Transverse colon (tissue), 4 donors: ENCODE results near the gene NDUFV1. TPM values are rescaled to one million over a fixed set of nuclear protein-coding genes. Genes with fewer than 3 reads are reported as not detected.
A peak's percentile ranks its signal among the peaks of the same experiment; 100 is the strongest.

Experiments
- DNase-seq: peaks from one replicate; pipeline ENCODE4 v3.0.0-alpha.2; 2019
- H3K27ac ChIP-seq, 4 donors: fragments of 200-600 bp; sonication (generic); 2 replicates each; pipeline ENCODE4 v1.5.1; 2016 to 2018; ENCODE audit warnings: inconsistent platforms in 4 of 4
- H3K27me3 ChIP-seq: fragments of 200-600 bp; sonication (generic); 2 replicates; pipeline ENCODE4 v1.5.1; 2017; ENCODE audit warnings: inconsistent platforms
- H3K36me3 ChIP-seq, 4 donors: fragments of 200-600 bp; sonication (generic); 2 replicates each; pipeline ENCODE4 v1.5.1; 2017 to 2019; ENCODE audit warnings: inconsistent platforms in 4 of 4
- H3K4me1 ChIP-seq, 4 donors: fragments of 200-600 bp; sonication (generic); 2 replicates each; pipeline ENCODE4 v1.5.1; 2017 to 2020; ENCODE audit warnings: inconsistent platforms in 4 of 4
- H3K4me3 ChIP-seq, 4 donors: fragments of 200-600 bp; sonication (generic); 1 replicate in 1 of 4; 2 replicates in 3 of 4; pipeline versions ENCODE4 v1.5.1 to v1.6.1; 2017 to 2019; ENCODE audit warnings: inconsistent platforms in 4 of 4
- H3K9me3 ChIP-seq, 2 donors: fragments of 200-600 bp; sonication (generic); 2 replicates each; pipeline ENCODE4 v1.5.1; 2017 to 2019; ENCODE audit warnings: inconsistent platforms in 2 of 2
- EP300 ChIP-seq: sonication (generic); formaldehyde crosslinking; IDR thresholded peaks from one replicate; pipeline ENCODE4 v1.6.1; 2017; ENCODE audit warnings: antibody characterized with exemption, low read depth
- POLR2A ChIP-seq: fragments of 450-650 bp; IDR thresholded peaks from one replicate; pipeline ENCODE4 v1.6.1; 2016; ENCODE audit warnings: antibody characterized with exemption, mild to moderate bottlenecking, moderate library complexity
- POLR2AphosphoS5 ChIP-seq, 3 donors: sonication (generic); formaldehyde crosslinking; IDR thresholded peaks; one replicate each; pipeline ENCODE4 v1.6.1; 2016; ENCODE audit warnings: antibody characterized with exemption in 3 of 3
- WGBS, 2 donors: methylation state at CpG; one replicate each; pipeline ENCODE4 v1.1.5; 2018; ENCODE audit warnings: low coverage in 1 of 2; 5-methylcytosine and 5-hydroxymethylcytosine counted together
- in situ Hi-C, 4 donors: fragments of 200-750 bp; cut with MboI; loops; one replicate each; pipeline versions ENCODE4 v1.15.0 to v1.15.1; 2017; ENCODE audit warnings: low sequenced_read_pairs in 3 of 4, low pct_ligation_motif_present in 1 of 4, low pct_unique_long_range_greater_than_20kb in 1 of 4
- intact Hi-C: fragments of 100-400 bp; cut with DNase I; formaldehyde crosslinking; loops from one replicate; pipeline ENCODE4 v1.15.1; 2023; ENCODE audit warnings: low total_unique reads
- total RNA-seq, 4 donors: library from RNA; depleted of rRNA; stranded (reverse); fragments of >200 nt; gene quantifications; one replicate each; pipeline ENCODE4 v1.1.0, GENCODE V29; 2016
- TF ChIP-seq, protein P1 (sequence below), 5 experiments: fragments of 200-600 bp in 3 of 5; fragments of 450-650 bp in 2 of 5; sonication (generic) in 3 of 5; IDR thresholded peaks; 1 replicate in 2 of 5; 2 replicates in 3 of 5; pipeline ENCODE4 v1.5.1; 2016 to 2017; ENCODE audit warnings: antibody characterized with exemption in 5 of 5, inconsistent platforms in 3 of 5, mild to moderate bottlenecking in 2 of 5, moderate library complexity in 1 of 5

Gene NDUFV1
- total RNA-seq, 4 donors from 2014 or later: 421 to 762 (median 554) TPM

DNA sequence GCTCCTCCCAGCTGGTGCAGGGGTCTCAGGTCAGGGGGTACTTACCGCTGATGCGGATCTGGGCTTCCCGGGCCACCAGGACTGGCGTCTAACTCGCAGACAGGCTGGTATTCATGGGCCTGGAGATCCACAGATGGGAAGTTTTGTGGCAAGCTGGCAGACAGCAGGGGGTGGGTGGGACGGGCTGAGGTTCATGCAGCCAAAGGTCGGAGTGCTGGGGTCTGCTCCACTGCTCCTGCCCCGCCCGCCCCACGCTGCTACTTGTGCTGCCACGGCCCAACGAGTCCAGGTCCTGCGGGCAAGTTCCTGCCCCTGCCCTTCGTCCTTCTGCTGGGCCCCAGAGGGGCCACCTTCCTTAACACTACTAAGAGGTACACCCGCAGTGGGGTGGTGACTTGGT is 40.7 kb downstream of the NDUFV1 start:
- DNase-seq: no peak
- peaks cover 3 to 22% (median 15%) of the 10 kb centered on the region in 4 donors for H3K4me1 ChIP-seq
- 66% methylated on average over 10 of the region's 15 CpGs; no CpG with 5 or more reads in 1 of the 2 donors for WGBS, 2 donors
- intact Hi-C loops: no loop called here
- H3K27me3 ChIP-seq: no peaks in the 10 kb centered on the region
- H3K9me3 ChIP-seq: no peaks in the 10 kb centered on the region
- no peak overlapping the region for H3K27ac ChIP-seq
- no peaks in the 10 kb centered on the region for H3K36me3 ChIP-seq
- H3K4me3 ChIP-seq: no peak overlapping the region
- TF ChIP-seq POLR2AphosphoS5 (IDR thresholded peaks at IDR 0.05) (no peak), POLR2A (no peak), EP300 (no peak)
- TF ChIP-seq, protein P1, sequence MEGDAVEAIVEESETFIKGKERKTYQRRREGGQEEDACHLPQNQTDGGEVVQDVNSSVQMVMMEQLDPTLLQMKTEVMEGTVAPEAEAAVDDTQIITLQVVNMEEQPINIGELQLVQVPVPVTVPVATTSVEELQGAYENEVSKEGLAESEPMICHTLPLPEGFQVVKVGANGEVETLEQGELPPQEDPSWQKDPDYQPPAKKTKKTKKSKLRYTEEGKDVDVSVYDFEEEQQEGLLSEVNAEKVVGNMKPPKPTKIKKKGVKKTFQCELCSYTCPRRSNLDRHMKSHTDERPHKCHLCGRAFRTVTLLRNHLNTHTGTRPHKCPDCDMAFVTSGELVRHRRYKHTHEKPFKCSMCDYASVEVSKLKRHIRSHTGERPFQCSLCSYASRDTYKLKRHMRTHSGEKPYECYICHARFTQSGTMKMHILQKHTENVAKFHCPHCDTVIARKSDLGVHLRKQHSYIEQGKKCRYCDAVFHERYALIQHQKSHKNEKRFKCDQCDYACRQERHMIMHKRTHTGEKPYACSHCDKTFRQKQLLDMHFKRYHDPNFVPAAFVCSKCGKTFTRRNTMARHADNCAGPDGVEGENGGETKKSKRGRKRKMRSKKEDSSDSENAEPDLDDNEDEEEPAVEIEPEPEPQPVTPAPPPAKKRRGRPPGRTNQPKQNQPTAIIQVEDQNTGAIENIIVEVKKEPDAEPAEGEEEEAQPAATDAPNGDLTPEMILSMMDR (IDR thresholded peaks at IDR 0.05): no peak
- in situ Hi-C loops: no loop called here

DNA sequence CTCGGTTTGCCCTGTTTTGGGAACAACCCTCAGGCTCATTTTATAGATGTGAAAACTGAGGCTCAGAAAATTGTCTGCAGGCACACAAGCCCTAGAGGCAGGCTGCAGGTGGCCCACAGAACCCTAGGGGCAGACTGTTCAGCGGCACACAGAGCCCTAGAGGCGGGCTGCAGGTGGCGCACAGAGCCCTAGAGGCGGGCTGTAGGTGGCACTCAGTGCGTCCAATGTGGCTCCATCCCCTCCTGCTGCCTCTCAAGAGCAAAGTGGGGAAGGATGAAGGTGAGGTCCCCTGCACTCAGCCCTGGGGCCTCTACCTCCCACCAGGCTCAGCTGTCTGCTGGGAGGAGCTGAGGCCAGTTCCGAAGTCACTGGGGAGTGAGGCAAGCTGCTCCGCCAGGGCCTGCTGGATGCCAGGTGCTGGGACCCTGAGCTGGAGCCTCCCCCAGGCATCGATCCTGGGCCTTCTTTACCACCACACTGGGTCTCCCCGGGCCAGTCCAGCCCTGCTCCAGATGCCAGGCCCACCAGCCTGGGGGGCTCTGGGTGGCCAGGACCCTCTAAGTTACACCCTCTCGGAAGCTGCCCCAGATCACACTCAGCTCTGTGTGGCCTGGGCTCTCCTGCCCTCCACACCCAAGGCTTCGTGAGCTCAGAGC is 41.5 kb downstream of the NDUFV1 start:
- 80% methylated on average over 10 of the region's 12 CpGs; no CpG with 5 or more reads in 1 of the 2 donors for WGBS, 2 donors
- Histone ChIP-seq H3K27ac (no peak overlapping the region), H3K4me1 (peaks cover 3 to 22% (median 15%) of the 10 kb centered on the region in 4 donors), H3K27me3 (no peaks in the 10 kb centered on the region), H3K4me3 (no peak overlapping the region), H3K9me3 (no peaks in the 10 kb centered on the region), H3K36me3 (no peaks in the 10 kb centered on the region)
- DNase-seq: peak; percentile 54
- TF ChIP-seq, protein P1 (IDR thresholded peaks at IDR 0.05): peak in 3 of 5 experiments; percentile 8 to 24 (median 10)
- TF ChIP-seq POLR2AphosphoS5 (IDR thresholded peaks at IDR 0.05) (no peak), EP300 (no peak)
- in situ Hi-C loops (no loop called here), intact Hi-C loops (no loop called here)

DNA sequence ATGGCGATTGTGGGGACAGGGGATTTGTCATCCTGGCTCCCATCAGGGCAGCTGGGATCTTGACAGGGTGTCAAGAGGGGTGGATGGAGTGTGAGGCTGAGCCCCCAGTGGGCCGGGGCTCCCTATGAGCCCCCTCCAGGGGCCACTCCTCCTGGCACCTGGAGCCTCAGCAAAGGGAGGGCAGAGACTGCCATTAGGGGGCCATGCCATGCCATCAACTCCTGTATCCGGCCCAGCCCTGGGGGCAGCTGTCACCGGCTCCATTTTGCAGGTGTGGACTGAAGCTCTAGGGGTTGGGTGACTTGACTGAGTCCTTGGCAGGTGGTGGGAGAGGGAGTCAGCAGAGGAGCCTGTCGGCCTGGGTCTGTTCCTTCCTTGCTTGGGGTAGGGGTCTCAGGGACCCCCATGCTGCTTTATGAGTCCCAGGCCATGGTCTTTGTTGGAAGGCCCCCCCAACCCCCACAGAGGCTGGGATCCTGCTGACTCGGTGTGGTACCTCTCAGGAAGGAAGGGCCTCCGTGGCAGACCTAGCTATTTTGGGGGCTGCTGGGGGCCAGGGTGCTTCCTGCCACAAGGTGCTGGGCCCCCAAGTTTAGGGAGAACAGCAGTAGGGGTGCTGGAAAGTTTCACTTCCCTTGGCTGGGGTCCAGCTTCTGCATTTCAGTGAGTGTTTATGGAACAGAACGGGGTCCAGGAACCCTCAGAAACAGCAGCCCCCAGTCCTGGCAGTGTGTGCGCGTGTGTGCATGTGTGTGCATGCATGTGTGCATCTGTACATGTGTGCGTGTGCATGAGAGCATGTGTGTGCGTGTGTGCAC is 42.3 kb downstream of the NDUFV1 start:
- H3K9me3 ChIP-seq: no peaks in the 10 kb centered on the region
- no peak for DNase-seq
- H3K4me1 ChIP-seq: peaks cover 3 to 22% (median 15%) of the 10 kb centered on the region in 4 donors
- TF ChIP-seq EP300: no peak
- TF ChIP-seq, protein P1 (IDR thresholded peaks at IDR 0.05): no peak
- TF ChIP-seq POLR2AphosphoS5 (IDR thresholded peaks at IDR 0.05): no peak
- no peak for TF ChIP-seq POLR2A
- H3K27me3 ChIP-seq: no peaks in the 10 kb centered on the region
- no peaks in the 10 kb centered on the region for H3K36me3 ChIP-seq
- H3K4me3 ChIP-seq: no peak overlapping the region
- in situ Hi-C loops: no loop called here
- H3K27ac ChIP-seq: no peak overlapping the region
- intact Hi-C loops: no loop called here
- WGBS, 2 donors: 40 to 70% methylated on average over 1 to 9 of the region's 12 CpGs
